ENCODE measurements around the gene ADGB.

Gene ADGB

GRCh38 chr6:146864885-146865284 lies 266.1 kb downstream of the ADGB start:
- no peak for DNase-seq
